CD1c-positive myeloid dendritic cell (primary cell): ENCODE data around the gene SAMM50.

ENCODE experiments used
- DNase-seq: peaks from one replicate; pipeline ENCODE4 v3.0.0-alpha.2; 2016; ENCODE audit errors: extremely low spot score

SAMM50 gene

GRCh38 chr22:44028091-44028490 lies 72.8 kb downstream of the SAMM50 start:
- DNase-seq = no peak

GRCh38 chr22:44029069-44029468 lies 73.8 kb downstream of the SAMM50 start:
- no peak for DNase-seq

GRCh38 chr22:44030051-44030701 lies 74.9 kb downstream of the SAMM50 start:
- no peak for DNase-seq

- peak; percentile 19 for DNase-seq
These were observed 75.5 kb downstream of the SAMM50 start for GRCh38 chr22:44030702-44031082.

GRCh38 chr22:44031158-44031952 lies 76.1 kb downstream of the SAMM50 start:
- peak; percentile 37 for DNase-seq

- DNase-seq = no peak
These were observed 77.0 kb downstream of the SAMM50 start for GRCh38 chr22:44032126-44032730.

GRCh38 chr22:44033287-44033686 lies 78.0 kb downstream of the SAMM50 start:
- no peak for DNase-seq

- no peak for DNase-seq
These were observed 78.5 kb downstream of the SAMM50 start for GRCh38 chr22:44033694-44034093.

GRCh38 chr22:44037519-44038375 lies 82.5 kb downstream of the SAMM50 start:
- peak; percentile 34 for DNase-seq

GRCh38 chr22:44039566-44040171 lies 84.4 kb downstream of the SAMM50 start:
- no peak for DNase-seq

- DNase-seq = no peak
These were observed 87.3 kb downstream of the SAMM50 start for GRCh38 chr22:44042249-44043218.

GRCh38 chr22:44045145-44045544 lies 89.9 kb downstream of the SAMM50 start:
- no peak for DNase-seq
